WTC11 (cell line): ENCODE measurements around the gene OSBPL5. TPM values are rescaled to one million over a fixed set of nuclear protein-coding genes. Genes with fewer than 3 reads are reported as not detected.

Experiments
- ATAC-seq: fragments of 200-7000 bp; cut with Tn5 transposase; 2 replicates; pipeline ENCODE4 v1.10.0; 2021; ENCODE audit warnings: mild to moderate bottlenecking, moderate library complexity
- CTCF ChIA-PET: fragments of 300-600 bp; sonication (Branson Sonifier 250); formaldehyde crosslinking; loops from one replicate; lab custom pipeline; 2021; ENCODE audit warnings: antibody characterized with exemption; lab: Charles Lee
- POLR2A ChIA-PET: fragments of 350-600 bp; sonication (Branson Sonifier 250); formaldehyde crosslinking; loops from one replicate; lab custom pipeline; 2021; ENCODE audit warnings: antibody characterized with exemption; lab: Charles Lee
- DNase-seq: peaks from one replicate; pipeline ENCODE4 v3.0.0; 2021; ENCODE audit warnings: low spot score
- H3K27ac Mint-ChIP-seq: 2 replicates; pipeline ENCODE4 v1.8.0; 2021; ENCODE audit warnings: mixed read lengths
- H3K27me3 Mint-ChIP-seq: 2 replicates; pipeline ENCODE4 v1.8.0; 2021; ENCODE audit warnings: low read depth, mild to moderate bottlenecking, moderate library complexity, mixed read lengths
- H3K36me3 Mint-ChIP-seq: 2 replicates; pipeline ENCODE4 v1.8.0; 2021; ENCODE audit warnings: mixed read lengths
- H3K4me1 Mint-ChIP-seq: 2 replicates; pipeline ENCODE4 v1.8.0; 2022; ENCODE audit warnings: mixed read lengths
- H3K4me3 Mint-ChIP-seq: 2 replicates; pipeline ENCODE4 v1.8.0; 2021; ENCODE audit warnings: mild to moderate bottlenecking, moderate library complexity, mixed read lengths
- H3K9me3 Mint-ChIP-seq: 2 replicates; pipeline ENCODE4 v1.8.0; 2021; ENCODE audit warnings: mixed read lengths
- ATF1 ChIP-seq: sonication (generic); formaldehyde crosslinking; IDR thresholded peaks from 2 replicates; pipeline ENCODE4 v1.8.1; 2023; ENCODE audit warnings: mild to moderate bottlenecking, moderate library complexity, missing genetic modification reagents
- CREB1 ChIP-seq: sonication (generic); formaldehyde crosslinking; IDR thresholded peaks from 2 replicates; pipeline ENCODE4 v1.8.0; 2023; ENCODE audit warnings: mild to moderate bottlenecking, missing genetic modification reagents
- ETV6 ChIP-seq: sonication (generic); formaldehyde crosslinking; IDR thresholded peaks from 2 replicates; pipeline ENCODE4 v1.8.1; 2022; ENCODE audit warnings: mild to moderate bottlenecking, missing genetic modification reagents
- FOXP1 ChIP-seq: sonication (generic); formaldehyde crosslinking; IDR thresholded peaks from 2 replicates; pipeline ENCODE4 v1.8.0; 2022; ENCODE audit warnings: missing genetic modification reagents, mild to moderate bottlenecking, moderate library complexity, borderline replicate concordance
- GABPB1 ChIP-seq: sonication (generic); formaldehyde crosslinking; IDR thresholded peaks from 2 replicates; pipeline ENCODE4 v1.8.1; 2023; ENCODE audit warnings: mild to moderate bottlenecking, missing genetic modification reagents
- JUN ChIP-seq: sonication (generic); formaldehyde crosslinking; IDR thresholded peaks from 2 replicates; pipeline ENCODE4 v1.8.0; 2023; ENCODE audit warnings: mild to moderate bottlenecking, missing genetic modification reagents
- MXD4 ChIP-seq: fragments of 250-450 bp; sonication (Bioruptor Pico); IDR thresholded peaks from 2 replicates; pipeline ENCODE4 v1.8.0; 2021; ENCODE audit warnings: mild to moderate bottlenecking, moderate library complexity, borderline replicate concordance
- NR3C1 ChIP-seq: sonication (generic); formaldehyde crosslinking; conservative IDR thresholded peaks from 2 replicates; pipeline ENCODE4 v1.8.1; 2023; ENCODE audit warnings: low read depth, mild to moderate bottlenecking, missing genetic modification reagents
- OVOL2 ChIP-seq: fragments of 250-450 bp; sonication (Bioruptor Pico); IDR thresholded peaks from 2 replicates; pipeline ENCODE4 v1.9.0; 2021; ENCODE audit warnings: mild to moderate bottlenecking, borderline replicate concordance
- TEAD1 ChIP-seq: sonication (generic); formaldehyde crosslinking; IDR thresholded peaks from 2 replicates; pipeline ENCODE4 v1.8.0; 2022; ENCODE audit warnings: mild to moderate bottlenecking, missing genetic modification reagents
- TEAD4 ChIP-seq: sonication (generic); formaldehyde crosslinking; IDR thresholded peaks from 2 replicates; pipeline ENCODE4 v1.8.0; 2022; ENCODE audit warnings: mild to moderate bottlenecking, missing genetic modification reagents
- TP53 ChIP-seq: sonication (generic); formaldehyde crosslinking; IDR thresholded peaks from 2 replicates; pipeline ENCODE4 v1.8.1; 2023; ENCODE audit warnings: mild to moderate bottlenecking, missing genetic modification reagents
- ZNF121 ChIP-seq: sonication (generic); formaldehyde crosslinking; IDR thresholded peaks from 2 replicates; pipeline ENCODE4 v1.8.0; 2023; ENCODE audit warnings: missing genetic modification reagents
- ZNF232 ChIP-seq: sonication (generic); formaldehyde crosslinking; IDR thresholded peaks from 2 replicates; pipeline ENCODE4 v1.8.0; 2022; ENCODE audit warnings: mild to moderate bottlenecking, missing genetic modification reagents
- ZNF263 ChIP-seq: sonication (generic); formaldehyde crosslinking; IDR thresholded peaks from 2 replicates; pipeline ENCODE4 v1.8.1; 2022; ENCODE audit warnings: low read depth, mild to moderate bottlenecking, moderate library complexity, missing genetic modification reagents
- total RNA-seq: library from RNA; stranded (reverse); gene quantifications from 3 replicates; pipeline ENCODE4 v1.2.3, GENCODE V29; 2021
- TF ChIP-seq, protein P1 (sequence below): sonication (generic); formaldehyde crosslinking; IDR thresholded peaks from 2 replicates; pipeline ENCODE4 v1.8.1; 2023; ENCODE audit warnings: mild to moderate bottlenecking, missing genetic modification reagents
- TF ChIP-seq, protein P2 (sequence below): sonication (generic); formaldehyde crosslinking; IDR thresholded peaks from 2 replicates; pipeline ENCODE4 v1.8.1; 2022; ENCODE audit warnings: mild to moderate bottlenecking, missing genetic modification reagents, moderate library complexity, borderline replicate concordance
- TF ChIP-seq, protein P3 (sequence below): sonication (generic); formaldehyde crosslinking; IDR thresholded peaks from 2 replicates; pipeline ENCODE4 v1.8.0; 2022; ENCODE audit warnings: mild to moderate bottlenecking, missing genetic modification reagents
- TF ChIP-seq, protein P4 (sequence below): sonication (generic); formaldehyde crosslinking; IDR thresholded peaks from 2 replicates; pipeline ENCODE4 v1.8.0; 2023; ENCODE audit warnings: missing genetic modification reagents, mild to moderate bottlenecking, borderline replicate concordance
- TF ChIP-seq, protein P5 (sequence below): fragments of 250-450 bp; sonication (Bioruptor Pico); IDR thresholded peaks from 2 replicates; pipeline ENCODE4 v1.9.0; 2021; ENCODE audit warnings: mild to moderate bottlenecking
- TF ChIP-seq, protein P6 (sequence below): sonication (generic); formaldehyde crosslinking; IDR thresholded peaks from 2 replicates; pipeline ENCODE4 v1.8.1; 2022; ENCODE audit warnings: low read depth, mild to moderate bottlenecking, moderate library complexity, missing genetic modification reagents, borderline replicate concordance
- TF ChIP-seq, protein P7 (sequence below): sonication (generic); formaldehyde crosslinking; conservative IDR thresholded peaks from 2 replicates; pipeline ENCODE4 v1.8.1; 2023; ENCODE audit warnings: mild to moderate bottlenecking, low read depth, missing genetic modification reagents, moderate library complexity
- TF ChIP-seq, protein P8 (sequence below): sonication (generic); formaldehyde crosslinking; IDR thresholded peaks from 2 replicates; pipeline ENCODE4 v1.8.0; 2022; ENCODE audit warnings: mild to moderate bottlenecking, missing genetic modification reagents

The OSBPL5 gene
- total RNA-seq, 1 experiment from 2014 or later = 17.7 TPM

DNA sequence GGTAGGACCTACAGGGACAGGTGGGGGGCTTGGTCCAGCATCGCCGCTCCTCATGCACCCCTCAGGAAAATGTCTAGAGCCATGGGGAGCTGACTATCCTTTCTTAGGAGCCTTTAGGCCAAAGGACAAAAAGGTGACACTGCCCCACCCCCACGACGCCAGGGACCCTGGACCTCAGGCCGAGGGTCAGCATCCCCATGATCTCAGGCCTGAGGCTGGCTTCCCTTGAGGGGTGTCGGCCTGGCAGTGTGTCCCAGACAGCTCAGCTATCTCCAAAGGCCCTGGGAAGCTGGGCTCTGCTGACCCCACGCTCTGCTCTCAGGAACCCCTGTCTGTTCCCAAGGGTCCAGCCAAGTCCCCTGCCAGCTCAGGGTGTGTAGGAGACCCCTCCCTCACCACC lies 37.2 kb upstream of the OSBPL5 start (continued):
- TF ChIP-seq, protein P1, sequence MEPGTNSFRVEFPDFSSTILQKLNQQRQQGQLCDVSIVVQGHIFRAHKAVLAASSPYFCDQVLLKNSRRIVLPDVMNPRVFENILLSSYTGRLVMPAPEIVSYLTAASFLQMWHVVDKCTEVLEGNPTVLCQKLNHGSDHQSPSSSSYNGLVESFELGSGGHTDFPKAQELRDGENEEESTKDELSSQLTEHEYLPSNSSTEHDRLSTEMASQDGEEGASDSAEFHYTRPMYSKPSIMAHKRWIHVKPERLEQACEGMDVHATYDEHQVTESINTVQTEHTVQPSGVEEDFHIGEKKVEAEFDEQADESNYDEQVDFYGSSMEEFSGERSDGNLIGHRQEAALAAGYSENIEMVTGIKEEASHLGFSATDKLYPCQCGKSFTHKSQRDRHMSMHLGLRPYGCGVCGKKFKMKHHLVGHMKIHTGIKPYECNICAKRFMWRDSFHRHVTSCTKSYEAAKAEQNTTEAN (CRISPR knock-in tag) = no peak
- TF ChIP-seq, protein P2, sequence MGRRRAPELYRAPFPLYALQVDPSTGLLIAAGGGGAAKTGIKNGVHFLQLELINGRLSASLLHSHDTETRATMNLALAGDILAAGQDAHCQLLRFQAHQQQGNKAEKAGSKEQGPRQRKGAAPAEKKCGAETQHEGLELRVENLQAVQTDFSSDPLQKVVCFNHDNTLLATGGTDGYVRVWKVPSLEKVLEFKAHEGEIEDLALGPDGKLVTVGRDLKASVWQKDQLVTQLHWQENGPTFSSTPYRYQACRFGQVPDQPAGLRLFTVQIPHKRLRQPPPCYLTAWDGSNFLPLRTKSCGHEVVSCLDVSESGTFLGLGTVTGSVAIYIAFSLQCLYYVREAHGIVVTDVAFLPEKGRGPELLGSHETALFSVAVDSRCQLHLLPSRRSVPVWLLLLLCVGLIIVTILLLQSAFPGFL (CRISPR knock-in tag) = no peak
- TF ChIP-seq JUN (CRISPR knock-in tag) (no peak), OVOL2 (CRISPR knock-in tag) (no peak), MXD4 (CRISPR knock-in tag) (no peak), TEAD1 (no peak), ZNF121 (CRISPR knock-in tag) (no peak), FOXP1 (CRISPR knock-in tag) (no peak)
- TF ChIP-seq, protein P3, sequence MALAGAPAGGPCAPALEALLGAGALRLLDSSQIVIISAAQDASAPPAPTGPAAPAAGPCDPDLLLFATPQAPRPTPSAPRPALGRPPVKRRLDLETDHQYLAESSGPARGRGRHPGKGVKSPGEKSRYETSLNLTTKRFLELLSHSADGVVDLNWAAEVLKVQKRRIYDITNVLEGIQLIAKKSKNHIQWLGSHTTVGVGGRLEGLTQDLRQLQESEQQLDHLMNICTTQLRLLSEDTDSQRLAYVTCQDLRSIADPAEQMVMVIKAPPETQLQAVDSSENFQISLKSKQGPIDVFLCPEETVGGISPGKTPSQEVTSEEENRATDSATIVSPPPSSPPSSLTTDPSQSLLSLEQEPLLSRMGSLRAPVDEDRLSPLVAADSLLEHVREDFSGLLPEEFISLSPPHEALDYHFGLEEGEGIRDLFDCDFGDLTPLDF (CRISPR knock-in tag) = no peak
- TF ChIP-seq, protein P4, sequence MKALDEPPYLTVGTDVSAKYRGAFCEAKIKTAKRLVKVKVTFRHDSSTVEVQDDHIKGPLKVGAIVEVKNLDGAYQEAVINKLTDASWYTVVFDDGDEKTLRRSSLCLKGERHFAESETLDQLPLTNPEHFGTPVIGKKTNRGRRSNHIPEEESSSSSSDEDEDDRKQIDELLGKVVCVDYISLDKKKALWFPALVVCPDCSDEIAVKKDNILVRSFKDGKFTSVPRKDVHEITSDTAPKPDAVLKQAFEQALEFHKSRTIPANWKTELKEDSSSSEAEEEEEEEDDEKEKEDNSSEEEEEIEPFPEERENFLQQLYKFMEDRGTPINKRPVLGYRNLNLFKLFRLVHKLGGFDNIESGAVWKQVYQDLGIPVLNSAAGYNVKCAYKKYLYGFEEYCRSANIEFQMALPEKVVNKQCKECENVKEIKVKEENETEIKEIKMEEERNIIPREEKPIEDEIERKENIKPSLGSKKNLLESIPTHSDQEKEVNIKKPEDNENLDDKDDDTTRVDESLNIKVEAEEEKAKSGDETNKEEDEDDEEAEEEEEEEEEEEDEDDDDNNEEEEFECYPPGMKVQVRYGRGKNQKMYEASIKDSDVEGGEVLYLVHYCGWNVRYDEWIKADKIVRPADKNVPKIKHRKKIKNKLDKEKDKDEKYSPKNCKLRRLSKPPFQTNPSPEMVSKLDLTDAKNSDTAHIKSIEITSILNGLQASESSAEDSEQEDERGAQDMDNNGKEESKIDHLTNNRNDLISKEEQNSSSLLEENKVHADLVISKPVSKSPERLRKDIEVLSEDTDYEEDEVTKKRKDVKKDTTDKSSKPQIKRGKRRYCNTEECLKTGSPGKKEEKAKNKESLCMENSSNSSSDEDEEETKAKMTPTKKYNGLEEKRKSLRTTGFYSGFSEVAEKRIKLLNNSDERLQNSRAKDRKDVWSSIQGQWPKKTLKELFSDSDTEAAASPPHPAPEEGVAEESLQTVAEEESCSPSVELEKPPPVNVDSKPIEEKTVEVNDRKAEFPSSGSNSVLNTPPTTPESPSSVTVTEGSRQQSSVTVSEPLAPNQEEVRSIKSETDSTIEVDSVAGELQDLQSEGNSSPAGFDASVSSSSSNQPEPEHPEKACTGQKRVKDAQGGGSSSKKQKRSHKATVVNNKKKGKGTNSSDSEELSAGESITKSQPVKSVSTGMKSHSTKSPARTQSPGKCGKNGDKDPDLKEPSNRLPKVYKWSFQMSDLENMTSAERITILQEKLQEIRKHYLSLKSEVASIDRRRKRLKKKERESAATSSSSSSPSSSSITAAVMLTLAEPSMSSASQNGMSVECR = no peak
- TF ChIP-seq, protein P5, sequence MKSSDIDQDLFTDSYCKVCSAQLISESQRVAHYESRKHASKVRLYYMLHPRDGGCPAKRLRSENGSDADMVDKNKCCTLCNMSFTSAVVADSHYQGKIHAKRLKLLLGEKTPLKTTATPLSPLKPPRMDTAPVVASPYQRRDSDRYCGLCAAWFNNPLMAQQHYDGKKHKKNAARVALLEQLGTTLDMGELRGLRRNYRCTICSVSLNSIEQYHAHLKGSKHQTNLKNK (CRISPR knock-in tag) = no peak

DNA sequence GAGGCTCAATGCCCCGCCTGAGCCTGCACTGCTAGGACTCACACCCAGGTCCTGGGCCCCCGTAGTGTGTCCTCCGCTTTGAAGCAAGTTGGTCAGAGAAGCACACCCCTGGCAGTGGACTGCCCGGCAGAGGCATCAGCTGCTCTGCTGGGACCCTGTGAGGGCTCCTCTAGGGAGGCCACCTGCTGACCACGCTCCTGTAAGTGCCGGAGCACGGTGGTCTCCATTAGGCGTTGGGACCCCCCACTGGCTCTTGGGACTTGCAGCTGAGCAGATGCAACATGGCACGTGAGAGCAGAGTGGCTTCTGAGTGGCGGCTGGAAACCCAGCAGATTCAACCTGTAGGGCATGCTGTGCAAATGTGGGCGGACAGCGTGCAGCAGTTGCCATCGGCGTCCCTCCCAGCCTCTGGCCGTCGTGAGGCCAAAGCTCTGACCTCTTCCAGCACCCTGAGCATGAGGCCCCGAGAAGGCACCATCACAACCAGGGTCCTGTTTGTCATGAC lies 36.6 kb upstream of the OSBPL5 start:
- DNase-seq = no peak
- peaks cover 42% of the 10 kb centered on the region for H3K27me3 Mint-ChIP-seq
- POLR2A ChIA-PET = no interaction called here
- TF ChIP-seq TP53 (CRISPR knock-in tag) = no peak
- no peak for TF ChIP-seq ZNF263 (CRISPR knock-in tag)
- TF ChIP-seq, protein P6, sequence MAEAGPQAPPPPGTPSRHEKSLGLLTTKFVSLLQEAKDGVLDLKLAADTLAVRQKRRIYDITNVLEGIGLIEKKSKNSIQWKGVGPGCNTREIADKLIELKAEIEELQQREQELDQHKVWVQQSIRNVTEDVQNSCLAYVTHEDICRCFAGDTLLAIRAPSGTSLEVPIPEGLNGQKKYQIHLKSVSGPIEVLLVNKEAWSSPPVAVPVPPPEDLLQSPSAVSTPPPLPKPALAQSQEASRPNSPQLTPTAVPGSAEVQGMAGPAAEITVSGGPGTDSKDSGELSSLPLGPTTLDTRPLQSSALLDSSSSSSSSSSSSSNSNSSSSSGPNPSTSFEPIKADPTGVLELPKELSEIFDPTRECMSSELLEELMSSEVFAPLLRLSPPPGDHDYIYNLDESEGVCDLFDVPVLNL = no peak
- no peak for TF ChIP-seq ETV6 (CRISPR knock-in tag)
- TF ChIP-seq NR3C1 (CRISPR knock-in tag) = no peak
- no peak for TF ChIP-seq ATF1 (CRISPR knock-in tag)
- TF ChIP-seq, protein P7, sequence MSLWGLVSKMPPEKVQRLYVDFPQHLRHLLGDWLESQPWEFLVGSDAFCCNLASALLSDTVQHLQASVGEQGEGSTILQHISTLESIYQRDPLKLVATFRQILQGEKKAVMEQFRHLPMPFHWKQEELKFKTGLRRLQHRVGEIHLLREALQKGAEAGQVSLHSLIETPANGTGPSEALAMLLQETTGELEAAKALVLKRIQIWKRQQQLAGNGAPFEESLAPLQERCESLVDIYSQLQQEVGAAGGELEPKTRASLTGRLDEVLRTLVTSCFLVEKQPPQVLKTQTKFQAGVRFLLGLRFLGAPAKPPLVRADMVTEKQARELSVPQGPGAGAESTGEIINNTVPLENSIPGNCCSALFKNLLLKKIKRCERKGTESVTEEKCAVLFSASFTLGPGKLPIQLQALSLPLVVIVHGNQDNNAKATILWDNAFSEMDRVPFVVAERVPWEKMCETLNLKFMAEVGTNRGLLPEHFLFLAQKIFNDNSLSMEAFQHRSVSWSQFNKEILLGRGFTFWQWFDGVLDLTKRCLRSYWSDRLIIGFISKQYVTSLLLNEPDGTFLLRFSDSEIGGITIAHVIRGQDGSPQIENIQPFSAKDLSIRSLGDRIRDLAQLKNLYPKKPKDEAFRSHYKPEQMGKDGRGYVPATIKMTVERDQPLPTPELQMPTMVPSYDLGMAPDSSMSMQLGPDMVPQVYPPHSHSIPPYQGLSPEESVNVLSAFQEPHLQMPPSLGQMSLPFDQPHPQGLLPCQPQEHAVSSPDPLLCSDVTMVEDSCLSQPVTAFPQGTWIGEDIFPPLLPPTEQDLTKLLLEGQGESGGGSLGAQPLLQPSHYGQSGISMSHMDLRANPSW (CRISPR knock-in tag) = no peak
- TF ChIP-seq GABPB1 = no peak
- TF ChIP-seq TEAD4 (CRISPR knock-in tag) = no peak
- TF ChIP-seq, protein P8, sequence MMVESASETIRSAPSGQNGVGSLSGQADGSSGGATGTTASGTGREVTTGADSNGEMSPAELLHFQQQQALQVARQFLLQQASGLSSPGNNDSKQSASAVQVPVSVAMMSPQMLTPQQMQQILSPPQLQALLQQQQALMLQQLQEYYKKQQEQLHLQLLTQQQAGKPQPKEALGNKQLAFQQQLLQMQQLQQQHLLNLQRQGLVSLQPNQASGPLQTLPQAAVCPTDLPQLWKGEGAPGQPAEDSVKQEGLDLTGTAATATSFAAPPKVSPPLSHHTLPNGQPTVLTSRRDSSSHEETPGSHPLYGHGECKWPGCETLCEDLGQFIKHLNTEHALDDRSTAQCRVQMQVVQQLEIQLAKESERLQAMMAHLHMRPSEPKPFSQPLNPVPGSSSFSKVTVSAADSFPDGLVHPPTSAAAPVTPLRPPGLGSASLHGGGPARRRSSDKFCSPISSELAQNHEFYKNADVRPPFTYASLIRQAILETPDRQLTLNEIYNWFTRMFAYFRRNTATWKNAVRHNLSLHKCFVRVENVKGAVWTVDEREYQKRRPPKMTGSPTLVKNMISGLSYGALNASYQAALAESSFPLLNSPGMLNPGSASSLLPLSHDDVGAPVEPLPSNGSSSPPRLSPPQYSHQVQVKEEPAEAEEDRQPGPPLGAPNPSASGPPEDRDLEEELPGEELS (CRISPR knock-in tag) = no peak
- TF ChIP-seq CREB1 (CRISPR knock-in tag) = no peak
- TF ChIP-seq ZNF232 (CRISPR knock-in tag) = no peak

More for the DNA sequence above, 36.6 kb upstream of the OSBPL5 start:
- no peak for ATAC-seq
- Mint-ChIP-seq H3K4me1 (peaks cover 10% of the 10 kb centered on the region), H3K36me3 (no peaks in the 10 kb centered on the region), H3K4me3 (no peak overlapping the region), H3K9me3 (no peaks in the 10 kb centered on the region), H3K27ac (no peak overlapping the region)
- CTCF ChIA-PET = interaction anchor here (1.7 to 3.2 kb wide), 2 partner anchors 32 to 67 kb away, joined by 3 to 10 read pairs; no protein-coding TSS in a partner anchor
